SK-N-MC (cell line): ENCODE results near the gene CAPS.

Experiments
- DNase-seq: peaks from one replicate; pipeline ENCODE4 v3.0.0-alpha.2; 2011; ENCODE audit warnings: low read depth, low spot score
- H3K27ac ChIP-seq: fragments of 200-600 bp; sonication (generic); 2 replicates; pipeline ENCODE4 v1.5.1; 2016; ENCODE audit warnings: mixed run types
- H3K36me3 ChIP-seq: fragments of 200-600 bp; sonication (generic); 2 replicates; pipeline ENCODE4 v1.6.1; 2017; ENCODE audit warnings: antibody characterized with exemption, low read length, mixed read lengths; ENCODE audit not compliant: insufficient read depth
- H3K4me3 ChIP-seq: fragments of 200-600 bp; sonication (generic); 2 replicates; pipeline ENCODE4 v1.5.1; 2016
- H3K9ac ChIP-seq: fragments of 200-600 bp; sonication (generic); 2 replicates; pipeline ENCODE4 v1.8.0; 2017; ENCODE audit warnings: mixed run types, mixed read lengths; ENCODE audit not compliant: insufficient read length
- H3K9me3 ChIP-seq: fragments of 200-600 bp; sonication (generic); 2 replicates; pipeline ENCODE4 v1.6.1; 2017; ENCODE audit warnings: low read depth, mild to moderate bottlenecking, antibody characterized with exemption, low read length, moderate library complexity, mixed read lengths
- EZH2 ChIP-seq: fragments of 200-600 bp; sonication (generic); IDR thresholded peaks from one replicate; pipeline ENCODE4 v1.6.1; 2017; ENCODE audit warnings: antibody characterized with exemption
- FOXP2 ChIP-seq: optimal IDR thresholded peaks from 2 replicates; pipeline ENCODE3; 2011; ENCODE audit warnings: mild to moderate bottlenecking, moderate library complexity; ENCODE audit not compliant: insufficient read depth; ENCODE audit errors: extremely low read length, control extremely low read depth
- POLR2AphosphoS5 ChIP-seq: IDR thresholded peaks from 2 replicates; pipeline ENCODE4 v1.6.1; 2012; ENCODE audit warnings: mild to moderate bottlenecking, low read depth, low read length, borderline replicate concordance

Gene CAPS

DNA sequence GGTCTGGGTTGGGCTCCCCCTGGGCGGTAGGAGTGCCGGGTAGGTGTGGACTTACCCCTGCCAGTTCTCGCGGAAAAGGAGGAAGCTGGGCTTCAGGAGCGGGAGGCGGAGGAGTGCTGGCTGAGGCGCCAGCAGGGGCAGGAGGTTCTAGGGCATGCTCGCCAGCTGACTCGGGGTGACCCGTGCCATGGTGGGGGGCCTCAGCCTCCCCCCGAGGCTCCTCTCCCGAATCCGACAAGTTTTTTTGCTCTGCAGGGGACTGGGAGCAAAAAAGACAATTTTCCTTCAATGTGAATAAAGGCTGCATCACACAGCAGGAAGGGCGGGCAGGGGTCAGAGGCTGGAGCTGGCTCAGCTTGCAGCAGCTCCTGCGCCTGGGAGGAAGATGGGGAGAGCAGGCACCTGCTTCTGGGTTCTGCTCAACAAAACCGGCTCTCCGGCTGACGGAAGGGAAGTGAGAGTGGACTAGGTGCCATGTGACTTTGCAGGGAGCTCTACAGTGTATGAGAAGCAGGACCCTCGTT is 37.3 kb downstream of the CAPS start:
- H3K27ac ChIP-seq = no peak overlapping the region
- no peak overlapping the region for H3K9ac ChIP-seq
- H3K9me3 ChIP-seq = no peaks in the 10 kb centered on the region
- TF ChIP-seq POLR2AphosphoS5 (no peak), FOXP2 (no peak), EZH2 (no peak)
- DNase-seq = no peak
- H3K4me3 ChIP-seq = no peak overlapping the region
- H3K36me3 ChIP-seq = peaks cover 5% of the 10 kb centered on the region; the same call in 1 of the 2 replicates

DNA sequence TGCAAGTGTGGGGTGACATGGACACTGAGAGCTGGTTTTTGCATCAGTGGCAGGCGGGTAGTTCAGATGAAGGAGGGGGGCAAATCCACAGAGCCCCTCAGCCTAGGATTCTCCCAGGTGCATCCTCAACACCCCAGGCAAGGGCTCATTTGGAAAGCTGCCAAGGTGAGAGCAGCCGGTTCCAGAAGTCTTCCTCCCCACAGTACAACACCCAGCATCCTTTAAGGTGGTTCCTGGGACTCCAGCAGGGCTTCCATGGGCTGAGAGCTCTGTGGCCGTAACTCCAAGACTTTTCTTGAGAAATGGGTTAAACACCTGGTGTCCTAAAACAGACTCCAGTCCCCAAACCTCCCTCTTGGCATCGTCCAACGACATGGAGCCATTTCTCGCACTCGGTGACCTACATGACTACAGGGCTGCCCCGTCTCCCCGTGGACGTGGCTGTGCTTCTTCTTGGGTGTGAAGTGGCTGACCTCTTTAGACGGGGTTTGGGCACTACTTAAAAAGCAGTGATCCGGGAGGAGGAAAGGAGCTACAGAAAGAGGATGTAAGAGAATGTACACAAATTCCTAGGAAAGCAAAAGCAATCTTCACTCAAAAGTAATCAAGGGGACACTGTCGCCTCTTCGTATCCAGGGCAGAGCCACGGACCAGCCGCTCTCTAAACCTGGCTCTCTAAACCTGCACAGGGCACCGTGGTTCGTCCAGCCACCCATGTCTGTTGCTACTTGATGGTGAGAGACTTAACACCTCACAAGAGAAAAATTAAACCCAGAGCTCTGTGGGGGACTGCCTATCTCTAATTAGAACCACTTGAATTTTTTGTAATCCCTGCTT is 38.4 kb downstream of the CAPS start:
- H3K9me3 ChIP-seq = no peaks in the 10 kb centered on the region
- no peak for TF ChIP-seq POLR2AphosphoS5
- no peak for TF ChIP-seq EZH2
- TF ChIP-seq FOXP2 = no peak
- no peak for DNase-seq
- H3K27ac ChIP-seq = peak overlapping the region; percentile 86; the same call in 1 of the 2 replicates
- H3K4me3 ChIP-seq = no peak overlapping the region
- H3K9ac ChIP-seq = no peak overlapping the region
- peaks cover 5% of the 10 kb centered on the region; the same call in 1 of the 2 replicates for H3K36me3 ChIP-seq

DNA sequence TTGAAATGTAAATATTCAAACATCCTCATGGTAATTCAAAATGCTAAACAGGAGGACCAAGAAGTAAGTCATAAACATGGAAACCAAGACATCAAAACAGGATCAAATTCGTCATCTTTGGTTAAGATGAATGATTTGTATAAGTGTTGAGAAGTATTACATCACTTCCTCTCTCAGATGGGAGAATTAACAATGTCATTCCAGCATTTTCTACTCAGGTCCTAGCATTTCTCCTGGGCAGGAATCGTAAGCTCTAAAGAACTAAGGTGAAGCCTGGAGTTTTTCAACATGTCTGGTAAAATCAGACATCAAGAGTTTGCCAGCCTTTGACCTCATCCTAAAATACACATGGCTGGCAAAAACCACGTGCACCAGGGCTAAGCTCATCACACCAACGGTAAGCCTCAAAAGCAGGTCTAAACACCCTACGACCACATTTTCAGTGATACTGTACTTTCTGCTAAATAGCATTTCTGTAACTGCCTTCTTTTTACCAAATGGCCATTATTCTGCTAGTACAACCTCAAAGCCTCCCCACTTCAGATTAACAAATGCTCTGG is 39.1 kb downstream of the CAPS start:
- peak overlapping the region; percentile 86 for H3K27ac ChIP-seq
- H3K4me3 ChIP-seq = no peak overlapping the region; the same call in 1 of the 2 replicates
- no peak for DNase-seq
- peak overlapping the region; percentile 62 for H3K9ac ChIP-seq
- TF ChIP-seq EZH2 (no peak), FOXP2 (no peak), POLR2AphosphoS5 (no peak)
- H3K36me3 ChIP-seq = peaks cover 10% of the 10 kb centered on the region; the same call in 1 of the 2 replicates
- no peaks in the 10 kb centered on the region for H3K9me3 ChIP-seq

DNA sequence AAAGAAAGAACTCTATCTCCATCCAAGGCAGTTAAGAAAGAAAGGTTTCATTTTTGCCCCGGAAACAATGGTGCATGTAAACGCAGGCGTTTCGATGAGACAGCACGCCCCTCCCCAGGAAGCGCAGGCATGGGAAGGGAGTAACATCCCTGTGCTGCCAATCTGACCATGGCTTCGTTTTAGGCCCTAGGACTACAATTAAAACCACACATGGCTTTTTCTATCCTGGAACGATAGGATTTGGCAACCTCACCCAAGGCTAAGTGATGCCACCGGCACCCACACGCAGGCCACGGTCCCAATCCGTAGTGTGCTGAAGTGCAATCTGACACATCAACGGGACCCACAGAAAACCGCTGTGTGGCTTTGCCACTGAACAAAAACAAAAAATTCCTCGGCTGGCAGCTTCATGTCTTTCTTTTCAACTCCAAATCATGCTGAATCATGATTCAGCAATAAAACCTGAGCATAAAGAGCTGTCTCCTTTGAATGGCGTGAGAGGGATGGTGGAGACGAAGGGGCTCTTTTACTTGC is 39.7 kb downstream of the CAPS start:
- H3K4me3 ChIP-seq = no peak overlapping the region; the same call in 1 of the 2 replicates
- peak overlapping the region; percentile 62 for H3K9ac ChIP-seq
- peaks cover 10% of the 10 kb centered on the region; the same call in 1 of the 2 replicates for H3K36me3 ChIP-seq
- H3K9me3 ChIP-seq = no peaks in the 10 kb centered on the region
- H3K27ac ChIP-seq = peak overlapping the region; percentile 86
- TF ChIP-seq POLR2AphosphoS5 = no peak
- TF ChIP-seq FOXP2 = no peak
- no peak for DNase-seq

DNA sequence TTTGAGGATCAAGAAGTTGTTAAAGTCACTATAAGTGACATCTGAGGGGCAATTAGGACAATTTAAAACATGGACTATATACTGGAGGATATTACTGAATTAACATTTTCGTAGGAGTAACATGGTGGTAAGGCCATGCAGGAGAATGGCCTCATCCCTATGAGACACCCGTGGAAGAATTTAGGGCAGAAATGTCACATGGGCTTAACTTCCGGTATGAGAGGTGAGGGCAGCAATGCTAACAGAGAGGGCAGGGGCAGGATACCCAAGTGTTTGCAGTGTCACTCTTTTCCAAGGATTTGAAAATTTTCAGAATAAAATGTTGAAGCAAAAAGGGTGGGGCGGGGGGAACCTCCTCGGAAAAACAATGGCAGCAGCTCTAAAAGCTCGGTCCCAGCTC is 40.2 kb downstream of the CAPS start:
- Histone ChIP-seq H3K27ac (peak overlapping the region; percentile 86), H3K36me3 (peaks cover 10% of the 10 kb centered on the region; the same call in 1 of the 2 replicates), H3K9ac (peak overlapping the region; percentile 62), H3K4me3 (0 out of 2 replicates have a peak overlapping the region, but pooled peaks have one; percentile 17), H3K9me3 (no peaks in the 10 kb centered on the region)
- no peak for DNase-seq
- no peak for TF ChIP-seq POLR2AphosphoS5
- TF ChIP-seq EZH2 = no peak
- no peak for TF ChIP-seq FOXP2

DNA sequence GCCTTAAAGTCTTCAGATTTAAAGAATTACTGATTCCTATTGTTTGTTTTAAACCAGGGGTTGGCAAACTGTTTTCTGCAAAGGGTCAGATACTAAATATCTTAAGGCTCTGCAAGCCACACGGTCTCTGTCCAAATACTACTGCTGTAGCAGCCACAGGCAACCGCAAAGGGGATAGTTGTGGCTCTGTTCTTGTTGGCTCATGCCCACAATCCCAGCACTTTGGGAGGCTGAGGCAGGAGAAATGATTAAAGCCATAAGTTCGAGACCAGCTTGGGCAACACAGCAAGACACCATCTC is 41.5 kb downstream of the CAPS start:
- Histone ChIP-seq H3K36me3 (peaks cover 8% of the 10 kb centered on the region; the same call in 1 of the 2 replicates), H3K4me3 (no peak overlapping the region), H3K9ac (no peak overlapping the region), H3K27ac (peak overlapping the region; percentile 12; the same call in 1 of the 2 replicates), H3K9me3 (no peaks in the 10 kb centered on the region)
- TF ChIP-seq EZH2 (no peak), FOXP2 (no peak), POLR2AphosphoS5 (no peak)
- no peak for DNase-seq

DNA sequence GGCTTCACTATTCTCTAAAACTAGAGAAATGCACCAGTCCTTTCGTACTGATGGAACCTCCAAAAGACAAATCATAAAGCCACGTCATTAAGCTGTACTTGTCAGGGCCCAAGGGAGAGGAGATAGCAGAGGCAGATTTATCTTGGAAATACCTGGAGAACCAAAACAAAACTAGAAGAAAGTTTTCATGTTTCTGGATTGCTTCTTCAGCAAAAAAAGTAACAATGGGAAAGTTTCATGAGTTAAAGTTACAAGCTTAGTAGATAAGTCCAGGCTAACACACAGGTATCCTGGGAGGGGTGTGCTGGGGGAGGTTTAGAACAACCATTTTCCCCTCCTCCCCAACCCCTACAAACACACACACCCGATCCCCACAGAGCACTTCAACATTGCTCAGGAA is 42.3 kb downstream of the CAPS start:
- DNase-seq = no peak
- no peaks in the 10 kb centered on the region for H3K9me3 ChIP-seq
- TF ChIP-seq EZH2 (no peak), POLR2AphosphoS5 (no peak), FOXP2 (no peak)
- H3K4me3 ChIP-seq = no peak overlapping the region
- H3K27ac ChIP-seq = no peak overlapping the region
- H3K36me3 ChIP-seq = peaks cover 6% of the 10 kb centered on the region; the same call in 1 of the 2 replicates
- no peak overlapping the region for H3K9ac ChIP-seq

DNA sequence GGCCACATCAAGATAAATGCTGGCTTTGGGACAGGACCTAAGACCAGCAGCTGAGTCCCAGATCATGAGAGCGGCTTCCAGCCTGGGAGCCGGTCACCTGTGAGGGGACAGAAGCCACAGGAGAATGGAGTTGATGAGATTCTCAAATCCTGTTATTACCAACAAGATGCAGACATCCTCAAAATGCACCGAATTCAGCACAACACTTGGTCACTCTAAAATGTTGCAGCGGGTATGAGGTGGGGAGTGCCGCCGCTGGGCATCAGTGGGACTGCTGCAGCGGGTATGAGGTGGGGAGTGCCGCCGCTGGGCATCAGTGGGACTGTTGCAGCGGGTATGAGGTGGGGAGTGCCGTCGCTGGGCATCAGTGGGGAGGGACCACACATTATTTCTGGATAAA is 42.7 kb downstream of the CAPS start:
- H3K9me3 ChIP-seq = no peaks in the 10 kb centered on the region

More for the DNA sequence above, 42.7 kb downstream of the CAPS start:
- Histone ChIP-seq H3K27ac (no peak overlapping the region), H3K36me3 (peaks cover 6% of the 10 kb centered on the region; the same call in 1 of the 2 replicates), H3K9ac (no peak overlapping the region), H3K4me3 (no peak overlapping the region)
- no peak for DNase-seq
- TF ChIP-seq EZH2 (no peak), POLR2AphosphoS5 (no peak), FOXP2 (no peak)
